ENCODE measurements around the gene CTNND2.

CTNND2 gene

GRCh38 chr5:10949856-10950630 lies 954.2 kb downstream of the CTNND2 start:
- no peak for DNase-seq

- no peak for DNase-seq
Measured at GRCh38 chr5:10946050-10946449, 958.2 kb downstream of the CTNND2 start.

- no peak for DNase-seq
Measured at GRCh38 chr5:10941900-10942299, 962.3 kb downstream of the CTNND2 start.

GRCh38 chr5:10936081-10936855 lies 968.0 kb downstream of the CTNND2 start:
- DNase-seq = no peak

GRCh38 chr5:10935536-10935935 lies 968.7 kb downstream of the CTNND2 start:
- DNase-seq = no peak

- no peak for DNase-seq
Measured at GRCh38 chr5:10934783-10935355, 969.4 kb downstream of the CTNND2 start.

GRCh38 chr5:10933121-10933520 lies 971.1 kb downstream of the CTNND2 start:
- no peak for DNase-seq

GRCh38 chr5:10932426-10932825 lies 971.8 kb downstream of the CTNND2 start:
- DNase-seq = no peak

GRCh38 chr5:10927608-10928007 lies 976.6 kb downstream of the CTNND2 start:
- DNase-seq = no peak

- no peak for DNase-seq
Measured at GRCh38 chr5:10923310-10923709, 980.9 kb downstream of the CTNND2 start.

Data from kidney glomerular epithelial cell (primary cell).